A673 (cell line): ENCODE measurements around the gene WNT16.

ENCODE experiments used
- EZH2 ChIP-seq: fragments of 200-600 bp; sonication (generic); IDR thresholded peaks from 2 replicates; pipeline ENCODE4 v1.6.1; 2017; ENCODE audit warnings: borderline replicate concordance, low read depth, mild to moderate bottlenecking, mixed read lengths, antibody characterized with exemption, low read length; ENCODE audit not compliant: poor library complexity, severe bottlenecking
- TF ChIP-seq, protein P1 (sequence below): fragments of 300-800, 200-600 bp; sonication (generic); conservative IDR thresholded peaks from 2 replicates; pipeline ENCODE4 v1.5.1; 2017; ENCODE audit warnings: low read depth, mild to moderate bottlenecking, antibody characterized with exemption, low read length, moderate library complexity, mixed read lengths

DNA sequence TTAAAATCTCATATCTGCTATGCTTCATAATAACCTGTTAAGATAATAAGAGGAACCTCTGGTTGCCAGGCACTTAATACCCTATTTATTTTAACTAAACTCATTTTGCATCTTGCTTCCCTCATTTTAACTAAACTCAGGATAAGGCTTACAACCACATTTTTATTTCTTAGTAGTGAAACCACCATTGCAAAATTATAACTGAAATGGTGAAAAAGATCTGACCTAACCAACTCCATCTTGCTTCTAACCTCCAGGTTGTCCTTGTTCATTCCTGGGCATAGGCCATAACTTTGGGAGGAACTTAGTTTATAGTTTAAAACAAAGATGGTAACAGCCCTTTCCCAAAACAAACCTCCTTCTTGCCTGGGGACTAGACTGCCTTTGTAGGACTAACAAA is 61.3 kb downstream of the WNT16 start:
- TF ChIP-seq, protein P1, sequence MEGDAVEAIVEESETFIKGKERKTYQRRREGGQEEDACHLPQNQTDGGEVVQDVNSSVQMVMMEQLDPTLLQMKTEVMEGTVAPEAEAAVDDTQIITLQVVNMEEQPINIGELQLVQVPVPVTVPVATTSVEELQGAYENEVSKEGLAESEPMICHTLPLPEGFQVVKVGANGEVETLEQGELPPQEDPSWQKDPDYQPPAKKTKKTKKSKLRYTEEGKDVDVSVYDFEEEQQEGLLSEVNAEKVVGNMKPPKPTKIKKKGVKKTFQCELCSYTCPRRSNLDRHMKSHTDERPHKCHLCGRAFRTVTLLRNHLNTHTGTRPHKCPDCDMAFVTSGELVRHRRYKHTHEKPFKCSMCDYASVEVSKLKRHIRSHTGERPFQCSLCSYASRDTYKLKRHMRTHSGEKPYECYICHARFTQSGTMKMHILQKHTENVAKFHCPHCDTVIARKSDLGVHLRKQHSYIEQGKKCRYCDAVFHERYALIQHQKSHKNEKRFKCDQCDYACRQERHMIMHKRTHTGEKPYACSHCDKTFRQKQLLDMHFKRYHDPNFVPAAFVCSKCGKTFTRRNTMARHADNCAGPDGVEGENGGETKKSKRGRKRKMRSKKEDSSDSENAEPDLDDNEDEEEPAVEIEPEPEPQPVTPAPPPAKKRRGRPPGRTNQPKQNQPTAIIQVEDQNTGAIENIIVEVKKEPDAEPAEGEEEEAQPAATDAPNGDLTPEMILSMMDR: no peak
- TF ChIP-seq EZH2: no peak
